GM12872 (cell line): ENCODE results near the gene MCF2L2.

ENCODE experiments used
- TF ChIP-seq, protein P1 (sequence below): IDR thresholded peaks from 3 replicates; pipeline ENCODE4 v1.5.1; 2011; ENCODE audit warnings: low read depth, mild to moderate bottlenecking, low read length, moderate library complexity; ENCODE audit not compliant: insufficient read depth

The MCF2L2 gene

DNA sequence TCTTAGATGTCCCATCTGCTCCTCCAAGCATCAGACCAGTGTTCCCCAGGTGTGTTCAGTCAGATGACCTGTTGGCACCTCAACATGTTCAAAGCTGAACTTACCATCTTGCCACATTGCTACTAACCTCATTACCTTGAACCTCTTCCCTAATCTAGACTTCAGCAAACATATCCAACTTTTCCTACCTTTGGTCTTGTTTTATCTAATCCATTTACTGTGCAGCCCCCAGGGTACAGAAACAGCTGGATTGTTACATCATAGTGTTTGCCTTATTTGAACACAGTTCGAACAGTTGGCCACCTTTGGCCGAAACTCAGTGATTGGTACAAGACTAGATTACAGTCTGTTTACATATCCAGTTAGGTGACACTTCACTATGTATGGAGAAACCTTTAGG lies 36.1 kb upstream of the MCF2L2 start:
- TF ChIP-seq, protein P1, sequence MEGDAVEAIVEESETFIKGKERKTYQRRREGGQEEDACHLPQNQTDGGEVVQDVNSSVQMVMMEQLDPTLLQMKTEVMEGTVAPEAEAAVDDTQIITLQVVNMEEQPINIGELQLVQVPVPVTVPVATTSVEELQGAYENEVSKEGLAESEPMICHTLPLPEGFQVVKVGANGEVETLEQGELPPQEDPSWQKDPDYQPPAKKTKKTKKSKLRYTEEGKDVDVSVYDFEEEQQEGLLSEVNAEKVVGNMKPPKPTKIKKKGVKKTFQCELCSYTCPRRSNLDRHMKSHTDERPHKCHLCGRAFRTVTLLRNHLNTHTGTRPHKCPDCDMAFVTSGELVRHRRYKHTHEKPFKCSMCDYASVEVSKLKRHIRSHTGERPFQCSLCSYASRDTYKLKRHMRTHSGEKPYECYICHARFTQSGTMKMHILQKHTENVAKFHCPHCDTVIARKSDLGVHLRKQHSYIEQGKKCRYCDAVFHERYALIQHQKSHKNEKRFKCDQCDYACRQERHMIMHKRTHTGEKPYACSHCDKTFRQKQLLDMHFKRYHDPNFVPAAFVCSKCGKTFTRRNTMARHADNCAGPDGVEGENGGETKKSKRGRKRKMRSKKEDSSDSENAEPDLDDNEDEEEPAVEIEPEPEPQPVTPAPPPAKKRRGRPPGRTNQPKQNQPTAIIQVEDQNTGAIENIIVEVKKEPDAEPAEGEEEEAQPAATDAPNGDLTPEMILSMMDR: no peak

DNA sequence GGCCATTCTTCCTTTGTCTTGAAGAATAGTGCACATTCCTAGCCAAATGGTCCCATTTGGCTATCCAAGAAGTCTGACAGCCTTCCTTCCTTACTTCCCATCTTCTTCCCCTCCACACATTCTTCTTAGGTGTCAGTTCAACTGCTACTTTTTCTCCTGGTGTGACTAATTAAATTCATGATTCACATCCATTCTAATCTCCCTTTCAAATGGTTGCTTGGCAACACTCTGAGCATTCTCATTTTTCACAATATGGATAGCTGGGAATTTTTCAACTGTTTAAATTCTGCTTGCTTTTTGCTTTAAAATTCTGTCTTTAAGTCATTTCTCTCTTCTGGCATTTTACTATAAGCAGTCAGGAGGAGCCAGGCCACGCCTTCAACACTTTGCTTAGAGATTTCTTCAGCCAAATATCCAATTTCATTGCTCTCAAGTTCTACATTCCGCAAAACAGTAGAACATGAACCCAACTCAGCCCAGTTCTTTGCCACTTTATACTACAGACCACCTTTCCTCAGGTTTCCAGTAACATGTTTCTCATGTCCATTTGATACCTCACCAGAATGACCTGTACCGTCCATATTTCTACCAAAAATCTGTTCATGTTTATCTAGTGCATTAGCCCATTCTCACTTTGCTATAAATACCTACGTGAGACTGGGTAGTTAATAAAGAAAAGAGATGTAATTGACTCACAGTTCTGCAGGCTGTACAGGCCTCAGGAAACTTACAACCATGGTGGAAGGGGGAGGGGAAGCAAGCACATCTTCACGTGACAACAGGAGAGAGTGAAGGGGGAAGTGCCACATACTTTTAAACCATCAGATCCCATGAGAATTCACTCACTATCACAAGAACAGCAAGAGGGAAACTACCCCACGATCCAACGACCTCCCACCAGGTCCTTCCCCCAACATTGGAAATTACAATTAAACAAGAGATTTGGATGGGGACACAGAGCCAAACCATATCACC lies 31.9 kb upstream of the MCF2L2 start:
- TF ChIP-seq, protein P1: no peak

DNA sequence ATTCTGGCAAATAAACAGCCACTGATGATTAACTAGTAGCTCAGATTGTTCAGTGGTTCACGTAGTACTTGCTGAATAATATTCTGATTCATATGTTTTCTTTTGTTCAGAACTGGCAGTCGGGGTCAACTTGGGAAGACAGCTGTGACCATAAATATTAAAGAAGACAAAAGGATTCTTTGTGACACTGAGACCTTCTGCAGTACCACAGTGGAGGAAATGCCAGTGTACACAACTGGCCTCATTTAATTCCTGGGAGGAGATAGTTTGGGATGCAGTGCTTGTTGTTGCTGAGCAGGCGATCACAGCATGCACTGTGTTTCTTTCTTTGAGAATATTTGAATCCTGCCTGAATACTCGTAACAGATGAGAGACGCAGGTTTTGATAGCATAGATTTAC lies 26.7 kb upstream of the MCF2L2 start:
- TF ChIP-seq, protein P1: no peak

DNA sequence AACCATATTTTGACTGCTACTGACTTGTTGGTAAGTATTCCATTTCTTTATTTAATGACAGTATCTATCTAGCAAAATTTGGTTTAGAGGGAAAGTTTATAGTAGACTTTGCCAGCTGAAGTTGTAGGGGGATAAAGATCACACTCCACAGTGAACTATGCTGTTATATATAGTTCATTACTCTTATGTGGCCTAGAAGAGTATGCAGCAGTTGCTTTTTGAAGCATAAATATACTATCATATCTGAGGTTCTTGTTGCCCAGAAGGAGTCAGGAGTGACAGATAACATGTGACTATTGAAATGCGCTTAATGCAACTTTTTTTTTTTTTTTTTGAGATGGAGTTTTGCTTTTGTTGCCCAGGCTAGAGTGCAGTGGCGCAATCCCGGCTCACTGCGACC lies 25.6 kb upstream of the MCF2L2 start:
- TF ChIP-seq, protein P1: no peak

DNA sequence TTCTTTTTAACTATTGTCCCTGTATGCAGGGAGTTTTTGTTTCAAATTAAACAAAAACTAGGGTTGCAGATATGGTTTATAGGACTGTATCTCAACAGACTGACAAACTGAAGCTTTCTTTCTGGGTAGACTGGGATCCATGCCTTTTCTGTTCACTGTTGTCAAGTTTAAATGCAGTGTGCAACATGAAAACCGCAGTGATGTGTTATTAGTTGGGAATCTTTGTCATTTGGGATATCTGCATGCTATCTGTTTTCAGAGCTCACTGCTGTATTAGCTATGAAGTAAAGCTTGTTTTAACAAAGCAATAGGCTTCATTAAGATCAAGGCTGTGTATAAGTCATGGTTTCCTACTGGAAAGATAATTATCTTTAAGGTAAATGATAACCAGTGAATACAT lies 21.4 kb upstream of the MCF2L2 start:
- TF ChIP-seq, protein P1: no peak

DNA sequence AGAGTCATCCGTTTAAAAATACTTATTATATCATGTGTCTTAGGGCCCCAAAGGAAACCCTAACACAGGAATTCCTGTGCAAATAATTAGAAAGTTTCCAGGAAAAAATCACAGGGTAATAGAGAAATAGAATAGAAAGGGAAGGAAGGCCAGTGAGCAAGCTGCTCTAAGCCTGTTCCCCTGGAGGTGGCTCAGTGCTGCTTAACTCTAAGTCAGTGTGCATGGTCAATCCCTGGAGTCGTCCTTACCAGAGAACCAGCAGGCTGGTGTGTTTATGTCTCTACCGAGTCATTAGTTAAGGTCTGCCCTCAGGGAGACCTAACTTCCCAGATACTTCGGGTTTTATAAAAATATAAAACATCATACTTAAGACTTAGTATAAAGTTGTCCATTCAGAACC lies 21.0 kb upstream of the MCF2L2 start:
- TF ChIP-seq, protein P1: no peak

DNA sequence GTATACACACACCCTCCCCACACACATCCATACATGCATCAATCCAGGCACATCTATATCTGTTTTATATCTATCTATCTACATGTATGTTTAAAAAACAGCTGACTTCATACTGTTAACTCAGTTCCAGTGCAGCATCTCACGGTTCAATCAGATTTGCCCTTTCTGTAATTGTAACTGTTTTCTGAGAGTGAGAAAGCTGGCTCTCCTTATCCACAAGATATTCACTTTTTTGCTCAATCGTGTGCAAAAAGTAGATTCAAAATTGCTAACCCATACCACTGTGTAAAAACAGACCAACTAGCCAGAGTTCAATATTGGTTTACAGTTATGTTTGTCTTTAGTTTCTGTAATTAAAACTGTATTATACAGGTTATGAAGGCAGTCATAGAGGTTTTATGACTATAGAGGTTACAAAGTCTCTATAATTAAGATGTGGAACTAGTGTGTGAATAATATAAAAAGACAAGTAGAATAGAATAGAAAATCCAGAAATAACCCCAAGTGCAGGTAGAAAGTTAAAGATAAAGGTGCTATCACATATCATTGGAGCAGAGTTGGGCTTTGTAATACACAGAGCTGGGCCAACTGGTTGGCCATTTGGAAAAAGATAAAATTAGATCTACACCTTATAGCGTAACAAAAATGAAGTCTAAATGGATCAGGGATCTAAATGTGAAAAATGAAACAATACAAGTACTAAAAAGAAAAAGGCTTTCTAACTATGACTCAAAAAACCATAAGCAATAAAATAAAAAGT lies 20.1 kb upstream of the MCF2L2 start:
- TF ChIP-seq, protein P1: no peak
